ENCODE measurements around the gene BACE1-AS. TPM values are rescaled to one million over a fixed set of nuclear protein-coding genes. Genes with fewer than 3 reads are reported as not detected.
A peak's percentile ranks its signal among the peaks of the same experiment; 100 is the strongest.

BACE1-AS gene
- total and polyA plus RNA-seq, 2 experiments from 2014 or later: 3.6 to 3.9 TPM

GRCh38 chr11:117282956-117283355 lies 8.2 kb upstream of the BACE1-AS start:
- Histone ChIP-seq H2AFZ (no peak overlapping the region), H3K4me1 (ENCODE audit: insufficient read depth) (no peaks in the 10 kb centered on the region), H3K79me2 (no peaks in the 10 kb centered on the region), H3K36me3 (replicated peaks; ENCODE audit: insufficient read depth, low read depth) (no peaks in the 10 kb centered on the region), H3K9me3 (ENCODE audit: low read depth) (no peaks in the 10 kb centered on the region), H3K27ac (no peak overlapping the region), H3K9me2 (replicated peaks; ENCODE audit: insufficient read depth) (no peaks in the 10 kb centered on the region), H4K20me1 (ENCODE audit: insufficient read depth, poor library complexity, severe bottlenecking) (no peaks in the 10 kb centered on the region), H3K4me3 (no peak overlapping the region), H3K27me3 (no peaks in the 10 kb centered on the region), H3K4me2 (no peak overlapping the region)
- TF ChIP-seq EZH2 (IDR thresholded peaks at IDR 0.05; ENCODE audit: borderline replicate concordance) (no peak), CTCF (IDR thresholded peaks at IDR 0.05; ENCODE audit: poor library complexity) (no peak), EZH2phosphoT487 (IDR thresholded peaks at IDR 0.05; ENCODE audit: low read depth, severe bottlenecking, unreplicated experiment) (no peak)
- WGBS (ENCODE audit: low lambda C conversion rate, missing lambda C conversion rate): 95% methylated on average over 3 of the region's 3 CpGs
- DNase-seq (ENCODE audit: low spot score): no peak

GRCh38 chr11:117284053-117284452 lies 7.1 kb upstream of the BACE1-AS start:
- Histone ChIP-seq H3K36me3 (replicated peaks; ENCODE audit: insufficient read depth, low read depth) (no peaks in the 10 kb centered on the region), H3K9me2 (replicated peaks; ENCODE audit: insufficient read depth) (no peaks in the 10 kb centered on the region)

GRCh38 chr11:117286588-117286987 lies 4.6 kb upstream of the BACE1-AS start:
- Histone ChIP-seq H3K27ac (no peak overlapping the region), H3K9me2 (replicated peaks; ENCODE audit: insufficient read depth) (no peaks in the 10 kb centered on the region), H3K4me2 (no peak overlapping the region), H4K20me1 (ENCODE audit: insufficient read depth, poor library complexity, severe bottlenecking) (no peaks in the 10 kb centered on the region), H3K9me3 (ENCODE audit: low read depth) (no peaks in the 10 kb centered on the region), H3K4me3 (no peak overlapping the region), H3K27me3 (no peaks in the 10 kb centered on the region), H2AFZ (no peak overlapping the region), H3K4me1 (ENCODE audit: insufficient read depth) (no peaks in the 10 kb centered on the region), H3K36me3 (replicated peaks; ENCODE audit: insufficient read depth, low read depth) (no peaks in the 10 kb centered on the region), H3K79me2 (no peaks in the 10 kb centered on the region)
- WGBS (ENCODE audit: low lambda C conversion rate, missing lambda C conversion rate): 78% methylated on average over 2 of the region's 2 CpGs
- no peak for TF ChIP-seq CTCF (IDR thresholded peaks at IDR 0.05; ENCODE audit: poor library complexity)
- no peak for TF ChIP-seq EZH2 (IDR thresholded peaks at IDR 0.05; ENCODE audit: borderline replicate concordance)
- TF ChIP-seq EZH2phosphoT487 (IDR thresholded peaks at IDR 0.05; ENCODE audit: low read depth, severe bottlenecking, unreplicated experiment): no peak
- DNase-seq (ENCODE audit: low spot score): no peak

More at GRCh38 chr11:117284053-117284452, 7.1 kb upstream of the BACE1-AS start:
- Histone ChIP-seq H4K20me1 (ENCODE audit: insufficient read depth, poor library complexity, severe bottlenecking) (no peaks in the 10 kb centered on the region), H3K27me3 (no peaks in the 10 kb centered on the region), H2AFZ (no peak overlapping the region), H3K27ac (no peak overlapping the region), H3K9me3 (ENCODE audit: low read depth) (no peaks in the 10 kb centered on the region), H3K4me1 (ENCODE audit: insufficient read depth) (no peaks in the 10 kb centered on the region), H3K79me2 (no peaks in the 10 kb centered on the region), H3K4me3 (no peak overlapping the region), H3K4me2 (no peak overlapping the region)
- TF ChIP-seq EZH2 (IDR thresholded peaks at IDR 0.05; ENCODE audit: borderline replicate concordance) (no peak), CTCF (IDR thresholded peaks at IDR 0.05; ENCODE audit: poor library complexity) (no peak), EZH2phosphoT487 (IDR thresholded peaks at IDR 0.05; ENCODE audit: low read depth, severe bottlenecking, unreplicated experiment) (no peak)
- no peak for DNase-seq (ENCODE audit: low spot score)
- WGBS (ENCODE audit: low lambda C conversion rate, missing lambda C conversion rate): 90% methylated on average over 2 of the region's 2 CpGs

- no peaks in the 10 kb centered on the region for H3K36me3 ChIP-seq (replicated peaks; ENCODE audit: insufficient read depth, low read depth)
- H3K27ac ChIP-seq: no peak overlapping the region
- no peaks in the 10 kb centered on the region for H3K27me3 ChIP-seq
- H4K20me1 ChIP-seq (ENCODE audit: insufficient read depth, poor library complexity, severe bottlenecking): no peaks in the 10 kb centered on the region
- DNase-seq (ENCODE audit: low spot score): peak; percentile 41
- peak overlapping the region; percentile 8 for H3K4me2 ChIP-seq
- no peaks in the 10 kb centered on the region for H3K79me2 ChIP-seq
- no peak overlapping the region for H2AFZ ChIP-seq
- H3K9me3 ChIP-seq (ENCODE audit: low read depth): no peaks in the 10 kb centered on the region
- no peak for TF ChIP-seq EZH2phosphoT487 (IDR thresholded peaks at IDR 0.05; ENCODE audit: low read depth, severe bottlenecking, unreplicated experiment)
- no peak for TF ChIP-seq CTCF (IDR thresholded peaks at IDR 0.05; ENCODE audit: poor library complexity)
- TF ChIP-seq EZH2 (IDR thresholded peaks at IDR 0.05; ENCODE audit: borderline replicate concordance): no peak
- no peak overlapping the region for H3K4me3 ChIP-seq
- no peaks in the 10 kb centered on the region for H3K4me1 ChIP-seq (ENCODE audit: insufficient read depth)
- WGBS (ENCODE audit: low lambda C conversion rate, missing lambda C conversion rate): 65% methylated on average over 3 of the region's 3 CpGs
- no peaks in the 10 kb centered on the region for H3K9me2 ChIP-seq (replicated peaks; ENCODE audit: insufficient read depth)
Observed at GRCh38 chr11:117287668-117288067, 3.5 kb upstream of the BACE1-AS start.
